B cell (primary cell): ENCODE measurements around the gene NCKAP1. TPM values are rescaled to one million over a fixed set of nuclear protein-coding genes. Genes with fewer than 3 reads are reported as not detected.

Source experiments
- ATAC-seq: fragments of 200-7000 bp; cut with Tn5 transposase; one replicate; pipeline ENCODE4 v1.10.0; 2021; ENCODE audit warnings: low read depth, mild to moderate bottlenecking, moderate number of reproducible peaks, moderate library complexity
- CTCF ChIA-PET: fragments of 350-600 bp; sonication (Branson Sonifier 250); formaldehyde crosslinking; loops from one replicate; lab custom pipeline; 2021; ENCODE audit warnings: antibody characterized with exemption, inconsistent platforms; lab: Charles Lee
- POLR2A ChIA-PET: fragments of 350-600 bp; sonication (Branson Sonifier 250); formaldehyde crosslinking; loops from one replicate; lab custom pipeline; 2021; ENCODE audit warnings: antibody characterized with exemption; lab: Charles Lee
- DNase-seq: peaks from one replicate; pipeline ENCODE4 v3.0.0; 2013
- H2AFZ ChIP-seq: 2 replicates; pipeline ENCODE4 v1.6.1; 2012; ENCODE audit warnings: mild to moderate bottlenecking, low read depth, low read length; ENCODE audit not compliant: insufficient read depth, poor library complexity, severe bottlenecking
- H3K27ac ChIP-seq, 2 donors: 1 replicate in 1 of 2; 2 replicates in 1 of 2; pipeline ENCODE4 v1.5.1; 2012 to 2013; ENCODE audit warnings: low read length in 2 of 2, mild to moderate bottlenecking in 2 of 2, moderate library complexity in 1 of 2
- H3K27me3 ChIP-seq, 4 experiments: fragments of 200-600 bp in 1 of 4; sonication (generic) in 1 of 4; replicated peaks in 1 of 4; 1 replicate in 2 of 4; 2 replicates in 2 of 4; pipeline versions ENCODE4 v1.6.1 to v1.7.0; 2013 to 2016; ENCODE audit warnings: low read length in 3 of 4, mild to moderate bottlenecking in 2 of 4, mixed read lengths in 1 of 4, moderate library complexity in 1 of 4; ENCODE audit not compliant: insufficient read depth in 4 of 4, control insufficient read depth in 3 of 4; ENCODE audit errors: control extremely low read depth in 1 of 4
- H3K36me3 ChIP-seq, 2 experiments: replicated peaks in 1 of 2; 1 replicate in 1 of 2; 2 replicates in 1 of 2; pipeline versions ENCODE4 v1.6.1 to v1.7.1; 2013; ENCODE audit warnings: low read length in 1 of 2; ENCODE audit not compliant: insufficient read depth in 2 of 2, control insufficient read depth in 1 of 2; ENCODE audit errors: control extremely low read depth in 1 of 2, extremely low read depth in 1 of 2
- H3K4me1 ChIP-seq, 2 donors: fragments of 200-600 bp in 1 of 2; sonication (generic) in 1 of 2; 1 replicate in 1 of 2; 2 replicates in 1 of 2; pipeline versions ENCODE4 v1.5.1 to v1.6.1; 2013 to 2017; ENCODE audit warnings: low read length in 2 of 2; ENCODE audit not compliant: control insufficient read depth in 2 of 2, insufficient read depth in 2 of 2
- H3K4me2 ChIP-seq: replicated peaks from 2 replicates; pipeline ENCODE3; 2012; ENCODE audit warnings: mild to moderate bottlenecking, low read depth, low read length; ENCODE audit not compliant: poor library complexity, severe bottlenecking
- H3K4me3 ChIP-seq, 5 experiments: fragments of 200-600 bp in 1 of 5; sonication (generic) in 1 of 5; 1 replicate in 3 of 5; 2 replicates in 2 of 5; pipeline versions ENCODE4 v1.5.1 to v1.7.0; 2011 to 2016; ENCODE audit warnings: low read length in 4 of 5, mild to moderate bottlenecking in 4 of 5, low read depth in 2 of 5, control low read depth in 1 of 5, moderate library complexity in 1 of 5; ENCODE audit not compliant: insufficient read depth in 1 of 5; ENCODE audit errors: control extremely low read depth in 1 of 5, extremely low read depth in 1 of 5
- H3K79me2 ChIP-seq: fragments of 200-600 bp; sonication (generic); one replicate; pipeline ENCODE4 v1.6.0; 2016; ENCODE audit warnings: low read length; ENCODE audit not compliant: control insufficient read depth, insufficient read depth
- H3K9ac ChIP-seq: fragments of 200-600 bp; sonication (generic); 2 replicates; pipeline ENCODE4 v1.6.1; 2017; ENCODE audit warnings: mild to moderate bottlenecking, low read length, moderate library complexity
- H3K9me3 ChIP-seq, 3 donors: one replicate each; pipeline versions ENCODE4 v1.6.1 to v1.7.1; 2013; ENCODE audit warnings: low read length in 2 of 3; ENCODE audit not compliant: control insufficient read depth in 2 of 3, insufficient read depth in 1 of 3; ENCODE audit errors: control extremely low read depth in 1 of 3
- H4K20me1 ChIP-seq: 2 replicates; pipeline ENCODE4 v1.6.0; 2012; ENCODE audit warnings: mild to moderate bottlenecking, low read length; ENCODE audit not compliant: insufficient read depth, control insufficient read depth, poor library complexity, severe bottlenecking
- H3K27ac Mint-ChIP-seq: one replicate; pipeline ENCODE4 v1.8.0; 2021; ENCODE audit warnings: mixed read lengths
- H3K27me3 Mint-ChIP-seq: one replicate; pipeline ENCODE4 v1.8.0; 2021; ENCODE audit warnings: mixed read lengths
- H3K4me1 Mint-ChIP-seq: one replicate; pipeline ENCODE4 v1.8.0; 2021; ENCODE audit warnings: mixed read lengths
- H3K4me3 Mint-ChIP-seq: one replicate; pipeline ENCODE4 v1.8.0; 2021; ENCODE audit warnings: mixed read lengths
- H3K9me3 Mint-ChIP-seq: one replicate; pipeline ENCODE4 v1.8.0; 2022; ENCODE audit warnings: mixed read lengths; ENCODE audit not compliant: insufficient read depth
- EZH2 ChIP-seq: IDR thresholded peaks from 2 replicates; pipeline ENCODE4 v1.6.1; 2012; ENCODE audit warnings: borderline replicate concordance, low read depth, mild to moderate bottlenecking, moderate library complexity, low read length; ENCODE audit not compliant: insufficient read depth, poor library complexity, severe bottlenecking
- WGBS: methylation state at CpG from one replicate; pipeline ENCODE4 v1.1.5; 2013; ENCODE audit warnings: missing lambda C conversion rate; ENCODE audit not compliant: insufficient coverage; 5-methylcytosine and 5-hydroxymethylcytosine counted together
- intact Hi-C: fragments of 100-400 bp; cut with micrococcal nuclease; formaldehyde crosslinking; loops from one replicate; pipeline ENCODE4 v1.10.0; 2022
- polyA plus RNA-seq: library from polyadenylated mRNA; depleted of rRNA; stranded (reverse); fragments of >200 nt; gene quantifications from 2 replicates; pipeline ENCODE4 v1.2.3, GENCODE V29; 2012
- total RNA-seq, 2 donors: library from RNA; stranded (reverse); fragments of 120-200 nt in 1 of 2; gene quantifications; 1 replicate in 1 of 2; 2 replicates in 1 of 2; pipeline versions ENCODE4 v1.2.3 to v1.2.4, GENCODE V29; 2013 to 2022
- TF ChIP-seq, protein P1 (sequence below): fragments of 200-600 bp; IDR thresholded peaks from one replicate; pipeline ENCODE4 v1.8.0; 2022; ENCODE audit warnings: antibody characterized with exemption, mild to moderate bottlenecking

Gene NCKAP1
- total and polyA plus RNA-seq, 2 donors (not counting 1 experiment from before 2014, with no cell fraction given), result 0.05 TPM; not detected in 1

DNA sequence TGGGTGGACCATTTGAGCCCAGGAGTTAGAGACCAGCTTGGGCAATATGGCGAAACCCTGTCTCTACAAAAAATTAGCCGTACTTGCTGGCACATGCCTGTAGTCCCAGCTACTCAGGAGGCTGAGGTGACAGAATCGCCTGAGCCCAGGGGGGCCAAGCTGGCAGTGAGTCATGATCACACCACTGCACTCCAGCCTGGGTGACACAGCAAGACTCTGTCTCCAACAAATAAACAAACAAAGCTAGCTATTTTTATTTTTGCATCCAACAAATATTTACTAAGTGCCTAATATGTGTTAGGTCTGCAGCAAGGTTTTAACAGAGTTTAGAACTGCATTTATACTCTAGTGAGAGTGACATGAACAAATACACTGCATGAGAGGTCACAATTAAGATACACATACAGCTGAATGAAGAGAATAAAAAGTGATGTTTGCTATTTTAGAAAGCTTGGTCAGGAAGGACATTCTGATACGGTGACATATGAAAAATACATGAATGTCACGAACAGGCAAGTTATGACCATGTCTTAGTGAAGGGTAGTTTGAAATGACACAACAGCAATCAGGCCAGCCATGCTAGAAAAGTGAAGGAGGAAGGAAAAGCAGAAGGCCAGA lies 88.6 kb downstream of the NCKAP1 start:
- 86% methylated on average over 5 of the region's 5 CpGs for WGBS
- Histone ChIP-seq H4K20me1 (no peaks in the 10 kb centered on the region), H2AFZ (no peak overlapping the region), H3K9ac (no peak overlapping the region), H3K27me3 (no peaks in the 10 kb centered on the region), H3K79me2 (no peaks in the 10 kb centered on the region), H3K27ac (no peak overlapping the region), H3K4me1 (no peaks in the 10 kb centered on the region), H3K36me3 (no peaks in the 10 kb centered on the region), H3K4me3 (no peak overlapping the region), H3K9me3 (no peaks in the 10 kb centered on the region), H3K4me2 (no peak overlapping the region)
- POLR2A ChIA-PET, result no interaction called here
- Mint-ChIP-seq H3K4me1 (no peaks in the 10 kb centered on the region), H3K27ac (no peak overlapping the region), H3K9me3 (no peaks in the 10 kb centered on the region), H3K4me3 (no peak overlapping the region), H3K27me3 (peaks cover 3% of the 10 kb centered on the region)
- intact Hi-C loops, result no loop called here
- no peak for TF ChIP-seq EZH2
- TF ChIP-seq, protein P1, sequence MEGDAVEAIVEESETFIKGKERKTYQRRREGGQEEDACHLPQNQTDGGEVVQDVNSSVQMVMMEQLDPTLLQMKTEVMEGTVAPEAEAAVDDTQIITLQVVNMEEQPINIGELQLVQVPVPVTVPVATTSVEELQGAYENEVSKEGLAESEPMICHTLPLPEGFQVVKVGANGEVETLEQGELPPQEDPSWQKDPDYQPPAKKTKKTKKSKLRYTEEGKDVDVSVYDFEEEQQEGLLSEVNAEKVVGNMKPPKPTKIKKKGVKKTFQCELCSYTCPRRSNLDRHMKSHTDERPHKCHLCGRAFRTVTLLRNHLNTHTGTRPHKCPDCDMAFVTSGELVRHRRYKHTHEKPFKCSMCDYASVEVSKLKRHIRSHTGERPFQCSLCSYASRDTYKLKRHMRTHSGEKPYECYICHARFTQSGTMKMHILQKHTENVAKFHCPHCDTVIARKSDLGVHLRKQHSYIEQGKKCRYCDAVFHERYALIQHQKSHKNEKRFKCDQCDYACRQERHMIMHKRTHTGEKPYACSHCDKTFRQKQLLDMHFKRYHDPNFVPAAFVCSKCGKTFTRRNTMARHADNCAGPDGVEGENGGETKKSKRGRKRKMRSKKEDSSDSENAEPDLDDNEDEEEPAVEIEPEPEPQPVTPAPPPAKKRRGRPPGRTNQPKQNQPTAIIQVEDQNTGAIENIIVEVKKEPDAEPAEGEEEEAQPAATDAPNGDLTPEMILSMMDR, result no peak
- no peak for ATAC-seq
- CTCF ChIA-PET, result no interaction called here
- no peak for DNase-seq

DNA sequence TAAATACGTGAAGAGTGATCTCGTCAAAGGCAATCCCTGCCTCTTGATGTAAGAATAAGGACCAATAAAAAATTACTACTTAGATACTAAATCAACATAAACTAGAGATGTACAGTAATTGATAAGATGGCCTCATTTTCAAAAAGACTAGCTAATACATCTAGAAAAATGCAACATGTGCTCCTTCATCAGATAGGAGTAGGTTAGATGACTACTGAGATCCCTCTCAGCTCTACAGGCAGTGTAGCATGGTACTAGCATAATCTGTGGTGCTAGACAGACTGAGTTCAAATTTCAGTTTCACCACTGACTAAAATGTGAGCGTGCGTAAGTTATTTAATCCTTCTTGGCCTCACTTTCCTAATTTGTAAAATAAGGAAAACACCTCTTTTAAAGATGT lies 89.2 kb downstream of the NCKAP1 start:
- H4K20me1 ChIP-seq, result no peaks in the 10 kb centered on the region
- no peak overlapping the region for H2AFZ ChIP-seq
- H3K9me3 ChIP-seq, result no peaks in the 10 kb centered on the region
- no peaks in the 10 kb centered on the region for H3K27me3 ChIP-seq
- no peaks in the 10 kb centered on the region for H3K4me1 ChIP-seq
- Mint-ChIP-seq H3K27ac (no peak overlapping the region), H3K9me3 (no peaks in the 10 kb centered on the region), H3K4me1 (no peaks in the 10 kb centered on the region), H3K27me3 (peaks cover 3% of the 10 kb centered on the region), H3K4me3 (no peak overlapping the region)
- TF ChIP-seq, protein P1, result no peak
- no peak for TF ChIP-seq EZH2
- no peaks in the 10 kb centered on the region for H3K79me2 ChIP-seq
- H3K27ac ChIP-seq, result no peak overlapping the region
- POLR2A ChIA-PET, result no interaction called here
- CTCF ChIA-PET, result no interaction called here
- ATAC-seq (no peak), DNase-seq (no peak)
- H3K9ac ChIP-seq, result no peak overlapping the region
- H3K4me3 ChIP-seq, result no peak overlapping the region
- intact Hi-C loops, result no loop called here
- no CpG with 5 or more reads among the region's 4 CpGs for WGBS
- no peak overlapping the region for H3K4me2 ChIP-seq
- H3K36me3 ChIP-seq, result no peaks in the 10 kb centered on the region
